PC-9 (cell line): ENCODE measurements around the gene EIF3K.

Source experiments
- EZH2 ChIP-seq: fragments of 200-600 bp; sonication (generic); IDR thresholded peaks from 2 replicates; pipeline ENCODE4 v1.8.0; 2017; ENCODE audit warnings: antibody characterized with exemption, low read depth
- TF ChIP-seq, protein P1 (sequence below): fragments of 200-600 bp; sonication (generic); conservative IDR thresholded peaks from 2 replicates; pipeline ENCODE4 v1.6.1; 2017; ENCODE audit warnings: mixed run types, antibody characterized with exemption, mild to moderate bottlenecking, moderate library complexity

DNA sequence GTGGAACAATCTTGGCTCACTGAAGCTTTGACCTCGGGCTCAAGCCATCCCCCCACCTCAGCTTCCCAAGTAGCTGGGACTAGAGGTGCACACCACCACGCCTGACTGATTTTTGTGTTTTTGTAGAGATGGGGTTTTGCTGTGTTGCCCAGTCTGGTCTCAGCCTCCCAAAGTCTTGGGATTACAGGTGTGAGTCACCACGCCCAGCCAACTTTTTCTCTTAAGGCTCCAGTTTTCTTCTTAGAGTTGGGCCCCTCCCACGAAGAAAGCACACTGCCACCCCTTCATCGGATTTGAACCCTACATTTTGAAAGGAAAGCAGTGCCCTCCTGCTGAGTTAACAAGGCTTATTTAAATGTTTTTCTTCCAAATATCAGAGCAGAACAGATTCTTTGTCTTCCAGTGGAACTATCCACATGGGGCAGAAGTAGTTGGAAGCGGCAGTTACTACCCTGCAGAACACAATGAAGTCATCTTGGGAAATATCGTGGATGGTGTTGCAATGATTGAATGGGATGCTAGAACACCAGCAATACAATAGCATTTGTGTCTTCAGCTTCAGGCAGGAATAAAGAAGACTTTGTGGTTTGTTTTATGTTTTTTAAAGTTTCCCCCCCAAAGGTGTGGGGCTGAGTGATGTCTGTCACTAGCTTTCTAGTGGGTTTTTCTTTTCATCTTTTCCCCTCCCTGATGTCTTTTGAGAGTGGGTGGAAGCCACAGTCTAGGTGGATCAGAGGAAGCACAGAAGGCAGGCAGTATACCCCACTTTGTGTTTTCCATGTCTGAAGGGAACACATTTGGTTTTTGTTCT lies 37.4 kb downstream of the EIF3K start:
- TF ChIP-seq, protein P1, sequence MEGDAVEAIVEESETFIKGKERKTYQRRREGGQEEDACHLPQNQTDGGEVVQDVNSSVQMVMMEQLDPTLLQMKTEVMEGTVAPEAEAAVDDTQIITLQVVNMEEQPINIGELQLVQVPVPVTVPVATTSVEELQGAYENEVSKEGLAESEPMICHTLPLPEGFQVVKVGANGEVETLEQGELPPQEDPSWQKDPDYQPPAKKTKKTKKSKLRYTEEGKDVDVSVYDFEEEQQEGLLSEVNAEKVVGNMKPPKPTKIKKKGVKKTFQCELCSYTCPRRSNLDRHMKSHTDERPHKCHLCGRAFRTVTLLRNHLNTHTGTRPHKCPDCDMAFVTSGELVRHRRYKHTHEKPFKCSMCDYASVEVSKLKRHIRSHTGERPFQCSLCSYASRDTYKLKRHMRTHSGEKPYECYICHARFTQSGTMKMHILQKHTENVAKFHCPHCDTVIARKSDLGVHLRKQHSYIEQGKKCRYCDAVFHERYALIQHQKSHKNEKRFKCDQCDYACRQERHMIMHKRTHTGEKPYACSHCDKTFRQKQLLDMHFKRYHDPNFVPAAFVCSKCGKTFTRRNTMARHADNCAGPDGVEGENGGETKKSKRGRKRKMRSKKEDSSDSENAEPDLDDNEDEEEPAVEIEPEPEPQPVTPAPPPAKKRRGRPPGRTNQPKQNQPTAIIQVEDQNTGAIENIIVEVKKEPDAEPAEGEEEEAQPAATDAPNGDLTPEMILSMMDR: no peak
- no peak for TF ChIP-seq EZH2
